GM19193 (cell line): ENCODE measurements around the gene TMPRSS2.

Experiments used
- POLR2A ChIP-seq: IDR thresholded peaks from 4 replicates; pipeline ENCODE4 v1.6.1; 2011; ENCODE audit not compliant: insufficient read depth, insufficient read length; ENCODE audit errors: extremely low read depth

Gene TMPRSS2

GRCh38 chr21:41418956-41419680 is 88.8 kb downstream of the TMPRSS2 start:
- TF ChIP-seq POLR2A: no peak

GRCh38 chr21:41418393-41418792 is 89.6 kb downstream of the TMPRSS2 start:
- TF ChIP-seq POLR2A: no peak
